Ovary (tissue), 9 donors: ENCODE results near the gene CASP7. TPM values are rescaled to one million over a fixed set of nuclear protein-coding genes. Genes with fewer than 3 reads are reported as not detected.

Experiments used
- DNase-seq, 5 donors: peaks; one replicate each; pipeline ENCODE4 v3.0.0-alpha.2; 2019 to 2020
- H3K27ac ChIP-seq, 2 donors: fragments of 200-600 bp; one replicate each; pipeline versions ENCODE4 v1.5.1 to v1.8.0; 2019 to 2022
- H3K27me3 ChIP-seq: fragments of 200-600 bp; one replicate; pipeline ENCODE4 v1.8.0; 2022
- H3K36me3 ChIP-seq: fragments of 200-600 bp; sonication (generic); one replicate; pipeline ENCODE4 v1.5.1; 2019
- H3K4me1 ChIP-seq: one replicate; pipeline ENCODE4 v1.8.1; 2013; ENCODE audit warnings: mild to moderate bottlenecking, moderate library complexity; ENCODE audit not compliant: insufficient read depth
- H3K4me3 ChIP-seq: fragments of 200-600 bp; sonication (generic); one replicate; pipeline ENCODE4 v1.5.1; 2017
- H3K9me3 ChIP-seq, 2 donors: fragments of 200-600 bp in 1 of 2; sonication (generic) in 1 of 2; one replicate each; pipeline versions ENCODE4 v1.5.1 to v1.8.1; 2013 to 2019; ENCODE audit warnings: mild to moderate bottlenecking in 1 of 2, moderate library complexity in 1 of 2
- CTCF ChIP-seq, 3 donors: fragments of 450-650 bp in 2 of 3; fragments of 200-600 bp in 1 of 3; IDR thresholded peaks; one replicate each; pipeline versions ENCODE4 v1.5.1 to v1.8.0; 2016 to 2022; ENCODE audit warnings: antibody characterized with exemption in 3 of 3, mild to moderate bottlenecking in 1 of 3
- EP300 ChIP-seq: sonication (generic); formaldehyde crosslinking; IDR thresholded peaks from one replicate; pipeline ENCODE4 v1.6.1; 2017; ENCODE audit warnings: antibody characterized with exemption
- POLR2A ChIP-seq: fragments of 450-650 bp; IDR thresholded peaks from one replicate; pipeline ENCODE4 v1.6.1; 2017; ENCODE audit warnings: antibody characterized with exemption, mild to moderate bottlenecking, moderate library complexity
- WGBS, 3 donors: extraction: QIAGEN DNeasy Blood & Tissue Kit in 1 of 3; methylation state at CpG; one replicate each; pipeline versions ENCODE4 v1.1.5 to v1.1.7; 2013 to 2017; 5-methylcytosine and 5-hydroxymethylcytosine counted together
- intact Hi-C, 4 donors: fragments of 100-400 bp; cut with DNase I; formaldehyde crosslinking; loops; one replicate each; pipeline versions ENCODE4 v1.11.0 to v1.15.1; 2022 to 2023
- polyA plus RNA-seq, 2 donors: library from polyadenylated mRNA; stranded (reverse); fragments of 200-250 nt in 1 of 2; fragments of 350-450 nt in 1 of 2; fragmentation: Illumina TruSeq in 1 of 2; extraction: RNeasy Lipid Tissue Mini Kit (QIAGEN cat#74804) in 1 of 2; gene quantifications; one replicate each; pipeline ENCODE4 v1.2.3, GENCODE V29; 2013 to 2014
- total RNA-seq, 7 donors: library from RNA; depleted of rRNA in 2 of 7; stranded (reverse); fragments of >200 nt in 2 of 7; fragmentation: NEBNext Ultra II Directional in 3 of 7; extraction: Animal tissue kit (Norgen Biotek cat#: 25700) in 3 of 7; gene quantifications; one replicate each; pipeline versions ENCODE4 v1.1.0 to v1.2.4, GENCODE V29; 2016 to 2023
- donor health status: DM: no; HTN: no; CAD: no; lungs with moderate emphysema.
- donor health status: DM: no; HTN: no; CAD: no.
- donor health status: Bipolar disorder and iron deficiency.
- donor health status: DM: yes; HTN: yes; CAD: no.
- donor health status: DM: no; HTN: no; CAD: no.
- donor health status: DM: yes; HTN: yes; CAD: no.

Gene CASP7
- total and polyA plus RNA-seq, 9 donors: 8.0 to 24.7 (median 13.8) TPM

- Histone ChIP-seq H3K36me3 (no peaks in the 10 kb centered on the region), H3K4me3 (no peak overlapping the region), H3K27ac (no peak overlapping the region), H3K27me3 (no peaks in the 10 kb centered on the region), H3K4me1 (peaks cover 2% of the 10 kb centered on the region), H3K9me3 (no peaks in the 10 kb centered on the region)
- DNase-seq: no peak
- TF ChIP-seq EP300: no peak
- TF ChIP-seq POLR2A: no peak
- TF ChIP-seq CTCF (IDR thresholded peaks at IDR 0.05): no peak
- intact Hi-C loops: no loop called here
- 67 to 72% (median 68%) methylated on average over 2 of the region's 2 CpGs for WGBS, 3 donors
These were observed 36.6 kb downstream of the CASP7 start for GRCh38 chr10:113716109-113716910.

GRCh38 chr10:113718969-113719822, 39.5 kb downstream of the CASP7 start:
- H3K36me3 ChIP-seq: no peaks in the 10 kb centered on the region
- no peak overlapping the region for H3K4me3 ChIP-seq
- no peaks in the 10 kb centered on the region for H3K27me3 ChIP-seq
- no peak for DNase-seq
- H3K4me1 ChIP-seq: no peaks in the 10 kb centered on the region
- no peaks in the 10 kb centered on the region for H3K9me3 ChIP-seq
- H3K27ac ChIP-seq: no peak overlapping the region
- TF ChIP-seq POLR2A (no peak), EP300 (no peak), CTCF (IDR thresholded peaks at IDR 0.05) (no peak)
- 93 to 97% (median 94%) methylated on average over 21 of the region's 21 CpGs for WGBS, 3 donors
- intact Hi-C loops: no loop called here

- intact Hi-C loops: no loop called here
- H3K27ac ChIP-seq: no peak overlapping the region
- no peak for DNase-seq
- no peaks in the 10 kb centered on the region for H3K27me3 ChIP-seq
- H3K9me3 ChIP-seq: no peaks in the 10 kb centered on the region
- H3K4me3 ChIP-seq: no peak overlapping the region
- H3K36me3 ChIP-seq: no peaks in the 10 kb centered on the region
- H3K4me1 ChIP-seq: no peaks in the 10 kb centered on the region
- WGBS, 3 donors: 84 to 88% (median 86%) methylated on average over 8 of the region's 8 CpGs
- TF ChIP-seq EP300 (no peak), CTCF (IDR thresholded peaks at IDR 0.05) (no peak), POLR2A (no peak)
These were observed 40.7 kb downstream of the CASP7 start for GRCh38 chr10:113720386-113720785.

GRCh38 chr10:113732160-113732881, 52.6 kb downstream of the CASP7 start:
- no peaks in the 10 kb centered on the region for H3K36me3 ChIP-seq
- H3K27ac ChIP-seq: no peak overlapping the region
- TF ChIP-seq EP300 (no peak), CTCF (IDR thresholded peaks at IDR 0.05) (no peak), POLR2A (no peak)
- H3K4me1 ChIP-seq: no peaks in the 10 kb centered on the region
- intact Hi-C loops: no loop called here
- 86 to 88% (median 86%) methylated on average over 9 of the region's 9 CpGs for WGBS, 3 donors
- no peaks in the 10 kb centered on the region for H3K9me3 ChIP-seq
- H3K27me3 ChIP-seq: no peaks in the 10 kb centered on the region
- no peak overlapping the region for H3K4me3 ChIP-seq
- no peak for DNase-seq
